Astrocyte (in vitro differentiated cells and primary cell): Measurements from ENCODE around the gene AGTPBP1. TPM values are rescaled to one million over a fixed set of nuclear protein-coding genes. Genes with fewer than 3 reads are reported as not detected.

Source experiments
- DNase-seq: peaks from one replicate; pipeline ENCODE4 v3.0.0-alpha.2; 2010; ENCODE audit warnings: low read depth
- FAIRE-seq: peaks from 2 replicates; lab custom pipeline; 2011; peaks lifted over from hg19 to GRCh38; lab: Jason Lieb, UNC
- H2AFZ ChIP-seq: 2 replicates; pipeline ENCODE4 v1.6.0; 2012; ENCODE audit warnings: low read depth, low read length, inconsistent platforms
- H3K27ac ChIP-seq: 2 replicates; pipeline ENCODE4 v1.5.1; 2011; ENCODE audit warnings: low read depth, low read length, inconsistent platforms
- H3K27me3 ChIP-seq: 2 replicates; pipeline ENCODE4 v1.6.0; 2011; ENCODE audit warnings: low read length, inconsistent platforms; ENCODE audit not compliant: insufficient read depth
- H3K36me3 ChIP-seq: 2 replicates; pipeline ENCODE4 v1.5.1; 2011; ENCODE audit warnings: low read length, inconsistent platforms; ENCODE audit not compliant: insufficient read depth
- H3K4me1 ChIP-seq: 2 replicates; pipeline ENCODE4 v1.5.1; 2011; ENCODE audit warnings: low read length, inconsistent platforms; ENCODE audit not compliant: insufficient read depth
- H3K4me2 ChIP-seq: 2 replicates; pipeline ENCODE4 v1.6.0; 2012; ENCODE audit warnings: low read length, inconsistent platforms
- H3K4me3 ChIP-seq: 2 replicates; pipeline ENCODE4 v1.5.1; 2011; ENCODE audit warnings: low read depth, mild to moderate bottlenecking, low read length, inconsistent platforms; ENCODE audit not compliant: insufficient read depth
- H3K79me2 ChIP-seq: 2 replicates; pipeline ENCODE4 v1.6.0; 2012; ENCODE audit warnings: mild to moderate bottlenecking, low read length, inconsistent platforms; ENCODE audit not compliant: insufficient read depth
- H3K9ac ChIP-seq: 2 replicates; pipeline ENCODE4 v1.6.0; 2012; ENCODE audit warnings: mild to moderate bottlenecking, low read length, inconsistent platforms
- H3K9me3 ChIP-seq: 2 replicates; pipeline ENCODE4 v1.5.1; 2012; ENCODE audit warnings: low read depth, mild to moderate bottlenecking, low read length, inconsistent platforms; ENCODE audit not compliant: insufficient read depth
- H4K20me1 ChIP-seq: 2 replicates; pipeline ENCODE4 v1.6.0; 2012; ENCODE audit warnings: low read length, inconsistent platforms; ENCODE audit not compliant: insufficient read depth
- H3K27ac Mint-ChIP-seq: one replicate; pipeline ENCODE4 v1.8.0; 2021; ENCODE audit warnings: mild to moderate bottlenecking, mixed read lengths; ENCODE audit not compliant: unreplicated experiment
- H3K27me3 Mint-ChIP-seq: one replicate; pipeline ENCODE4 v1.8.0; 2021; ENCODE audit warnings: low read depth, mixed read lengths; ENCODE audit not compliant: unreplicated experiment
- H3K36me3 Mint-ChIP-seq: one replicate; pipeline ENCODE4 v1.8.0; 2021; ENCODE audit warnings: low read depth, mixed read lengths; ENCODE audit not compliant: unreplicated experiment
- H3K4me1 Mint-ChIP-seq: one replicate; pipeline ENCODE4 v1.8.0; 2021; ENCODE audit warnings: low read depth, mixed read lengths; ENCODE audit not compliant: unreplicated experiment
- H3K4me3 Mint-ChIP-seq: one replicate; pipeline ENCODE4 v1.8.0; 2021; ENCODE audit warnings: mild to moderate bottlenecking, moderate library complexity, mixed read lengths; ENCODE audit not compliant: unreplicated experiment
- H3K9me3 Mint-ChIP-seq: one replicate; pipeline ENCODE4 v1.8.0; 2021; ENCODE audit warnings: mild to moderate bottlenecking, mixed read lengths; ENCODE audit not compliant: unreplicated experiment
- EZH2 ChIP-seq: IDR thresholded peaks from 2 replicates; pipeline ENCODE4 v1.6.1; 2012; ENCODE audit warnings: mild to moderate bottlenecking, low read length, inconsistent platforms; ENCODE audit not compliant: insufficient read depth
- total RNA-seq: library from RNA; stranded (reverse); gene quantifications from 2 replicates; pipeline ENCODE4 v1.2.1, GENCODE V29; 2021
- TF ChIP-seq, protein P1 (sequence below): IDR thresholded peaks from 2 replicates; pipeline ENCODE4 v1.5.1; 2011; ENCODE audit warnings: low read depth, mild to moderate bottlenecking, inconsistent platforms, low read length, moderate library complexity; ENCODE audit not compliant: insufficient read depth

AGTPBP1 gene
- total RNA-seq, 1 donor from 2014 or later = 30.0 TPM

DNA sequence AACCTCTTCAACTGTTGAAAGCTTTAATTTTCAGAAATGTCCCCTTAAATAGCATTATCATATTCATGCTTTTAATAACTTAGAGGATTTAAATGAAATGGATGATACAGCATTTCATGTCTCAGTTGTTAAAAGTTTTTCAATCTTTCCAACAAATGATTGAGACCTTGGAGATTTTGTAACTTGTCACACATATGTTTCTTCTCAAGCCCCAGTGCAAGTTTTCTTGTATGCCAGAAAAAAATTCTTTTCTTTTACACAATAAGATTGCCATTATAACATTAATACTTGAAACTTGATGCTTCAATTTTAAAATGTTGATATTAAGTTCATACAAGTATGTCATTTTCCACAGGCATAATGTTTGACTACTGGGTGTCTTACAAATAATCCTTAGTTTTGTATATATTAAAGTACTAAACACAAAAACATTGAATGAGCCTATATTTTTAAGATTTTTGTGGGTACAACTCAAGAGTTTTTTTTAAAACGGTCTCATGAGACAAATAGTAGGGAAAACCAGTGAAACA, 124.5 kb downstream of the AGTPBP1 start:
- Histone ChIP-seq H3K36me3 (no peaks in the 10 kb centered on the region), H3K79me2 (no peaks in the 10 kb centered on the region), H2AFZ (no peak overlapping the region), H3K27ac (no peak overlapping the region), H3K9ac (no peak overlapping the region), H3K4me3 (no peak overlapping the region), H3K4me1 (no peaks in the 10 kb centered on the region), H3K9me3 (no peaks in the 10 kb centered on the region), H4K20me1 (no peaks in the 10 kb centered on the region), H3K27me3 (no peaks in the 10 kb centered on the region), H3K4me2 (no peak overlapping the region)
- Mint-ChIP-seq H3K9me3 (no peaks in the 10 kb centered on the region), H3K4me3 (no peak overlapping the region), H3K36me3 (no peaks in the 10 kb centered on the region), H3K27ac (no peak overlapping the region), H3K27me3 (no peaks in the 10 kb centered on the region), H3K4me1 (no peaks in the 10 kb centered on the region)
- DNase-seq (no peak), FAIRE-seq (peak; percentile 13)
- TF ChIP-seq EZH2 = no peak
- TF ChIP-seq, protein P1, sequence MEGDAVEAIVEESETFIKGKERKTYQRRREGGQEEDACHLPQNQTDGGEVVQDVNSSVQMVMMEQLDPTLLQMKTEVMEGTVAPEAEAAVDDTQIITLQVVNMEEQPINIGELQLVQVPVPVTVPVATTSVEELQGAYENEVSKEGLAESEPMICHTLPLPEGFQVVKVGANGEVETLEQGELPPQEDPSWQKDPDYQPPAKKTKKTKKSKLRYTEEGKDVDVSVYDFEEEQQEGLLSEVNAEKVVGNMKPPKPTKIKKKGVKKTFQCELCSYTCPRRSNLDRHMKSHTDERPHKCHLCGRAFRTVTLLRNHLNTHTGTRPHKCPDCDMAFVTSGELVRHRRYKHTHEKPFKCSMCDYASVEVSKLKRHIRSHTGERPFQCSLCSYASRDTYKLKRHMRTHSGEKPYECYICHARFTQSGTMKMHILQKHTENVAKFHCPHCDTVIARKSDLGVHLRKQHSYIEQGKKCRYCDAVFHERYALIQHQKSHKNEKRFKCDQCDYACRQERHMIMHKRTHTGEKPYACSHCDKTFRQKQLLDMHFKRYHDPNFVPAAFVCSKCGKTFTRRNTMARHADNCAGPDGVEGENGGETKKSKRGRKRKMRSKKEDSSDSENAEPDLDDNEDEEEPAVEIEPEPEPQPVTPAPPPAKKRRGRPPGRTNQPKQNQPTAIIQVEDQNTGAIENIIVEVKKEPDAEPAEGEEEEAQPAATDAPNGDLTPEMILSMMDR = no peak

DNA sequence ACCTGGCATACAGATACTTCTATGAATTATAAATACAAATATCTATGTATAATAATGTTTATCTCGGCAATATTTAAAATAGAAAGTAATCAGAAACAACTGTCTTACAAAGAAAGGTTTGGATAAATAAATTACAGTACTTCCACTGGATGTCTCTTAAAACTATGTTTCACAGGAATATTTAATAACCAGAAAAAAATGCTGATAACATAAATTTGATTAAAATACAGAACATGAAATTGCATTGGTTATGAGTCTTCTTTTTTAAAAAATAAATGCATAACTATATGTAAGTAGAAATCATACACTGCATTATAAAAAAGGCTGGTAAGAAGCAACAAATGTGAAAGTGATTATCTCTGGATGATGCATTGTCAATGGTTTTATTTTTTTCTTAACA, 126.0 kb downstream of the AGTPBP1 start:
- H3K36me3 ChIP-seq = no peaks in the 10 kb centered on the region
- H3K79me2 ChIP-seq = no peaks in the 10 kb centered on the region
- TF ChIP-seq EZH2 = no peak
- TF ChIP-seq, protein P1 = no peak
- H3K27me3 ChIP-seq = no peaks in the 10 kb centered on the region
- no peak overlapping the region for H3K9ac ChIP-seq
- DNase-seq (no peak), FAIRE-seq (no peak)
- no peak overlapping the region for H3K4me3 ChIP-seq
- no peak overlapping the region for H3K27ac ChIP-seq
- Mint-ChIP-seq H3K36me3 (no peaks in the 10 kb centered on the region), H3K4me3 (no peak overlapping the region), H3K27ac (no peak overlapping the region), H3K27me3 (no peaks in the 10 kb centered on the region), H3K9me3 (no peaks in the 10 kb centered on the region), H3K4me1 (no peaks in the 10 kb centered on the region)
- H2AFZ ChIP-seq = no peak overlapping the region
- no peaks in the 10 kb centered on the region for H3K4me1 ChIP-seq
- H4K20me1 ChIP-seq = no peaks in the 10 kb centered on the region
- no peaks in the 10 kb centered on the region for H3K9me3 ChIP-seq
- H3K4me2 ChIP-seq = no peak overlapping the region

DNA sequence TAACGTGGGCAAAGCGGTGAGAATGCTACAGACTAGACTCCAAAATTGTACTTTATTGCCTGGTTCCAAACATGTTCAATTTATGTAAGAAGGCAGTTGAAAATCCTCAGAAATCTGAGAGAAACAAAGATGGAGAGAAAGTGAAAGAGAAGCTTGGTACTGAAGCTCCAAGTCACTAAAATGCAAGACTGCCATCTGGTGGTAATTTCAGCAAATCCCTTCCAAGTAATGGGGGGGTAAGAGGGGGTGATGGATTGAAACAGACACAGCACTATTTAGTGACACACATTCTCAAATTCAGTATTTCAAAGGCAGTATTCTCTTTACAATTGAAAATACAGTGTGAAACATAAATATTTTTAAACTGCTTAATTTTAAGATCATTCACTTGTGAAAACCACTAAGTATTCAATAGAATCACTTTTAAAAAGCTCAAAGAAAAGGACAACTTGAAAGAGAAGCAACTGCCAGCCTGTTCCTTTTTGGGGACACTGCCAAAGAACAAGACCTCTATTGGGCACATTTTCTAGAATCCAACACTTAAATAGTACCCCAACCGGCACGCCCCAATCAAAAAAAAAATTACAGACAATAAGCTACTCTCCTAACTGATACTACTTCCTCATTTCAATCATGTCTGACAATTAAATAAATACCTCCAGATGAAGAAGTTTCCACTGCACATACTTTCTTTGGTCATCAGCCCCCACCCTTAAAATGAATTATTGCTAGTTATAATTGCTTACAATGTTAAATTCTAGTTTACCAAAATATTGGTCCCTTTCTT, 131.5 kb downstream of the AGTPBP1 start:
- Histone ChIP-seq H3K27me3 (no peaks in the 10 kb centered on the region), H4K20me1 (no peaks in the 10 kb centered on the region), H3K4me3 (peak overlapping the region; percentile 35), H3K9me3 (no peaks in the 10 kb centered on the region), H2AFZ (peak overlapping the region; percentile 66), H3K27ac (no peak overlapping the region), H3K4me1 (no peaks in the 10 kb centered on the region), H3K4me2 (peak overlapping the region; percentile 82), H3K36me3 (no peaks in the 10 kb centered on the region), H3K9ac (peak overlapping the region; percentile 65), H3K79me2 (no peaks in the 10 kb centered on the region)
- peak; percentile 69 for FAIRE-seq
- Mint-ChIP-seq H3K27ac (no peak overlapping the region), H3K4me3 (no peak overlapping the region), H3K9me3 (no peaks in the 10 kb centered on the region), H3K27me3 (no peaks in the 10 kb centered on the region), H3K4me1 (peaks cover 3% of the 10 kb centered on the region), H3K36me3 (no peaks in the 10 kb centered on the region)
- peak; percentile 57 for DNase-seq
- TF ChIP-seq, protein P1 = peak; percentile 90
- TF ChIP-seq EZH2 = no peak
